ENCODE measurements around the gene PHF21A.

Gene PHF21A

DNA sequence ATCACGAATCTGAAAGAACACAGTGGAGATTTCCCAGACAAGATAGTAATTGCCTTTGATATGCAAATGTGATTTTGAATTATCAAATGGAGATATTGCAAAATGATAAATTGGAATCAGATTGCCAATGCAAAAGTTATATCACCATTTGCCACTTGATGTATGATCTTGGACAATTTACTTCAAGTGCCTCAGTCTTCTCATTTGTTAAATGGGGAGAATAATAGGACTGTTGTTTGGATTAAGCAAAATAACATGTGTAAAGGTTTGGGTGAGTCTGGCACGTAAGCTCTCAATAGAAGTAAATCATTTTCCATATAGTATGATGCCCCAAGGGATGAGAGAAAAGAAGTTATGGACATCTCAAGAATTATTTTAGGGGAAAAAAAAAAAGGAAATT lies 7.9 kb upstream of the PHF21A start:
- H2AFZ ChIP-seq (ENCODE audit: low read length) = no peak overlapping the region
- no peaks in the 10 kb centered on the region for H3F3A ChIP-seq (ENCODE audit: low read depth)
- H3K4me1 ChIP-seq (ENCODE audit: insufficient read depth, low read length, poor library complexity, severe bottlenecking) = peaks cover 12% of the 10 kb centered on the region
- H3K9me2 ChIP-seq (replicated peaks; ENCODE audit: low read depth, low read length) = no peaks in the 10 kb centered on the region
- no peak overlapping the region for H3K4me2 ChIP-seq (ENCODE audit: low read depth, low read length, poor library complexity, severe bottlenecking)
- H3K79me2 ChIP-seq (ENCODE audit: insufficient read depth, low read length) = no peaks in the 10 kb centered on the region
- no peaks in the 10 kb centered on the region for H3K9me3 ChIP-seq (ENCODE audit: insufficient read depth, low read depth, low read length)
- no peak overlapping the region for H3K4me3 ChIP-seq (ENCODE audit: low read length, poor library complexity, severe bottlenecking)
- no peak for TF ChIP-seq EZH2phosphoT487 (IDR thresholded peaks at IDR 0.05; ENCODE audit: borderline replicate concordance)
- TF ChIP-seq, protein P1, sequence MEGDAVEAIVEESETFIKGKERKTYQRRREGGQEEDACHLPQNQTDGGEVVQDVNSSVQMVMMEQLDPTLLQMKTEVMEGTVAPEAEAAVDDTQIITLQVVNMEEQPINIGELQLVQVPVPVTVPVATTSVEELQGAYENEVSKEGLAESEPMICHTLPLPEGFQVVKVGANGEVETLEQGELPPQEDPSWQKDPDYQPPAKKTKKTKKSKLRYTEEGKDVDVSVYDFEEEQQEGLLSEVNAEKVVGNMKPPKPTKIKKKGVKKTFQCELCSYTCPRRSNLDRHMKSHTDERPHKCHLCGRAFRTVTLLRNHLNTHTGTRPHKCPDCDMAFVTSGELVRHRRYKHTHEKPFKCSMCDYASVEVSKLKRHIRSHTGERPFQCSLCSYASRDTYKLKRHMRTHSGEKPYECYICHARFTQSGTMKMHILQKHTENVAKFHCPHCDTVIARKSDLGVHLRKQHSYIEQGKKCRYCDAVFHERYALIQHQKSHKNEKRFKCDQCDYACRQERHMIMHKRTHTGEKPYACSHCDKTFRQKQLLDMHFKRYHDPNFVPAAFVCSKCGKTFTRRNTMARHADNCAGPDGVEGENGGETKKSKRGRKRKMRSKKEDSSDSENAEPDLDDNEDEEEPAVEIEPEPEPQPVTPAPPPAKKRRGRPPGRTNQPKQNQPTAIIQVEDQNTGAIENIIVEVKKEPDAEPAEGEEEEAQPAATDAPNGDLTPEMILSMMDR (conservative IDR thresholded peaks at IDR 0.05; ENCODE audit: low read length) = no peak
- no peaks in the 10 kb centered on the region for H4K20me1 ChIP-seq (ENCODE audit: insufficient read depth, low read length, poor library complexity, severe bottlenecking)
- no peaks in the 10 kb centered on the region for H3K36me3 ChIP-seq (ENCODE audit: insufficient read depth, low read length)
- no peak overlapping the region for H3K9ac ChIP-seq (ENCODE audit: low read depth, low read length, poor library complexity, severe bottlenecking)
- H3K27me3 ChIP-seq (ENCODE audit: insufficient read depth, low read length, poor library complexity, severe bottlenecking) = no peaks in the 10 kb centered on the region

DNA sequence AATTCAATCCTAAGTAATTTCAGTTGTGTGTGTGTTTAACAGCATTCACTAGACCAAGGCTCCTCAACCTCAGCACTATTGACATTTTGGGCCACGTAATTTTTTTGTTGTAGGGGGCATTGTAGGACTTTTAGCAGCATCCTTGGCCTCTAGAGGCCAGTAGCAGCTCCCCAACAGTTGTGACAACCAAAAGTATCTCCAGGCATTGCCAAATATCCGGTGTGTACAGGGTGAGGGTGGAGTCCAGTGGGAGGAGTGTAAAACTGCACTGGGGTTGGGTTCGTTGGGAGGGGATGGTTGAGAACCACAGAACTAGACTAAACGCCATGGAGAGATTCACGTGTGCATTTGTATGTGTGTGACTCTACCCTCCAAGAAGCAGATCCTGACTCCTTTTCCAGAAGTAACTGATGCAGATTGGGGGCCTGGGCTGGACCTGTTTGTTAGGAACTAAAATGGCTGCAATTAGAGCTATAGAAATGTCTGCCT lies 5.9 kb upstream of the PHF21A start:
- Histone ChIP-seq H3K4me2 (ENCODE audit: low read depth, low read length, poor library complexity, severe bottlenecking) (peak overlapping the region; percentile 56), H3K9me3 (ENCODE audit: insufficient read depth, low read depth, low read length) (no peaks in the 10 kb centered on the region), H3K9me2 (replicated peaks; ENCODE audit: low read depth, low read length) (no peaks in the 10 kb centered on the region), H3K36me3 (ENCODE audit: insufficient read depth, low read length) (no peaks in the 10 kb centered on the region), H3K9ac (ENCODE audit: low read depth, low read length, poor library complexity, severe bottlenecking) (peak overlapping the region; percentile 46), H3K27me3 (ENCODE audit: insufficient read depth, low read length, poor library complexity, severe bottlenecking) (no peaks in the 10 kb centered on the region), H3F3A (ENCODE audit: low read depth) (no peaks in the 10 kb centered on the region; the same call in 1 of the 2 replicates), H2AFZ (ENCODE audit: low read length) (peak overlapping the region; percentile 80), H3K79me2 (ENCODE audit: insufficient read depth, low read length) (no peaks in the 10 kb centered on the region), H3K4me3 (ENCODE audit: low read length, poor library complexity, severe bottlenecking) (peak overlapping the region; percentile 49), H3K4me1 (ENCODE audit: insufficient read depth, low read length, poor library complexity, severe bottlenecking) (peaks cover 14% of the 10 kb centered on the region), H4K20me1 (ENCODE audit: insufficient read depth, low read length, poor library complexity, severe bottlenecking) (no peaks in the 10 kb centered on the region)
- TF ChIP-seq EZH2phosphoT487 (IDR thresholded peaks at IDR 0.05; ENCODE audit: borderline replicate concordance) = no peak
- TF ChIP-seq, protein P1 (conservative IDR thresholded peaks at IDR 0.05; ENCODE audit: low read length) = peak; percentile 85

DNA sequence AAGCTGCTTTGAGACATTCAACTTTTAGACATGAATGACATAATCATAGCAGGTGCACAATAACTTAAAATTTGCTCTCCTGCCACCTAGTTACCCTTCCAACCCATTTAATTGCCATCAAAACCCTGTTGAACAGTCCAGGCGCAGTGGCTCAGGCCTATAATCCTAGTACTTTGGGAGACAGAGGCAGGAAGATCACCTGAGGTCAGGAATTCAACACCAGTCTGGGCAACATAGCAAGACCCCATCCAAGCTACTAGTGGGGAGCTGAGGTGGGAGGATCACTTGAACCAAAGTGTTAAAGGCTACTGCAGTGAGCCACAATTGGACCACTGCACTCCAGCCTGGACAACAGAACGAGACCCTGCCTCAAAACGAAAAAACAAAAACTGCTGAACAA lies 4.0 kb upstream of the PHF21A start:
- Histone ChIP-seq H3K79me2 (ENCODE audit: insufficient read depth, low read length) (peaks cover 6% of the 10 kb centered on the region; the same call in 1 of the 2 replicates), H3K4me1 (ENCODE audit: insufficient read depth, low read length, poor library complexity, severe bottlenecking) (peaks cover 18% of the 10 kb centered on the region), H3K4me2 (ENCODE audit: low read depth, low read length, poor library complexity, severe bottlenecking) (no peak overlapping the region), H4K20me1 (ENCODE audit: insufficient read depth, low read length, poor library complexity, severe bottlenecking) (no peaks in the 10 kb centered on the region), H3K9me2 (replicated peaks; ENCODE audit: low read depth, low read length) (no peaks in the 10 kb centered on the region), H3K4me3 (ENCODE audit: low read length, poor library complexity, severe bottlenecking) (no peak overlapping the region), H3K9ac (ENCODE audit: low read depth, low read length, poor library complexity, severe bottlenecking) (no peak overlapping the region), H3K9me3 (ENCODE audit: insufficient read depth, low read depth, low read length) (no peaks in the 10 kb centered on the region), H2AFZ (ENCODE audit: low read length) (no peak overlapping the region), H3K27me3 (ENCODE audit: insufficient read depth, low read length, poor library complexity, severe bottlenecking) (no peaks in the 10 kb centered on the region), H3F3A (ENCODE audit: low read depth) (peaks cover 7% of the 10 kb centered on the region), H3K36me3 (ENCODE audit: insufficient read depth, low read length) (no peaks in the 10 kb centered on the region)
- TF ChIP-seq EZH2phosphoT487 (IDR thresholded peaks at IDR 0.05; ENCODE audit: borderline replicate concordance) = no peak
- TF ChIP-seq, protein P1 (conservative IDR thresholded peaks at IDR 0.05; ENCODE audit: low read length) = no peak
